Transverse colon (tissue), 4 donors: Measurements from ENCODE around the gene TCEA3. TPM values are rescaled to one million over a fixed set of nuclear protein-coding genes. Genes with fewer than 3 reads are reported as not detected.

ENCODE experiments used
- DNase-seq: peaks from one replicate; pipeline ENCODE4 v3.0.0-alpha.2; 2019
- H3K27ac ChIP-seq, 4 donors: fragments of 200-600 bp; sonication (generic); 2 replicates each; pipeline ENCODE4 v1.5.1; 2016 to 2018; ENCODE audit warnings: inconsistent platforms in 4 of 4
- H3K27me3 ChIP-seq: fragments of 200-600 bp; sonication (generic); 2 replicates; pipeline ENCODE4 v1.5.1; 2017; ENCODE audit warnings: inconsistent platforms
- H3K36me3 ChIP-seq, 4 donors: fragments of 200-600 bp; sonication (generic); 2 replicates each; pipeline ENCODE4 v1.5.1; 2017 to 2019; ENCODE audit warnings: inconsistent platforms in 4 of 4
- H3K4me1 ChIP-seq, 4 donors: fragments of 200-600 bp; sonication (generic); 2 replicates each; pipeline ENCODE4 v1.5.1; 2017 to 2020; ENCODE audit warnings: inconsistent platforms in 4 of 4
- H3K4me3 ChIP-seq, 4 donors: fragments of 200-600 bp; sonication (generic); 1 replicate in 1 of 4; 2 replicates in 3 of 4; pipeline versions ENCODE4 v1.5.1 to v1.6.1; 2017 to 2019; ENCODE audit warnings: inconsistent platforms in 4 of 4
- H3K9me3 ChIP-seq, 2 donors: fragments of 200-600 bp; sonication (generic); 2 replicates each; pipeline ENCODE4 v1.5.1; 2017 to 2019; ENCODE audit warnings: inconsistent platforms in 2 of 2
- EP300 ChIP-seq: sonication (generic); formaldehyde crosslinking; IDR thresholded peaks from one replicate; pipeline ENCODE4 v1.6.1; 2017; ENCODE audit warnings: antibody characterized with exemption, low read depth
- POLR2A ChIP-seq: fragments of 450-650 bp; IDR thresholded peaks from one replicate; pipeline ENCODE4 v1.6.1; 2016; ENCODE audit warnings: antibody characterized with exemption, mild to moderate bottlenecking, moderate library complexity
- POLR2AphosphoS5 ChIP-seq, 3 donors: sonication (generic); formaldehyde crosslinking; IDR thresholded peaks; one replicate each; pipeline ENCODE4 v1.6.1; 2016; ENCODE audit warnings: antibody characterized with exemption in 3 of 3
- WGBS, 2 donors: methylation state at CpG; one replicate each; pipeline ENCODE4 v1.1.5; 2018; ENCODE audit warnings: low coverage in 1 of 2; 5-methylcytosine and 5-hydroxymethylcytosine counted together
- in situ Hi-C, 4 donors: fragments of 200-750 bp; cut with MboI; loops; one replicate each; pipeline versions ENCODE4 v1.15.0 to v1.15.1; 2017; ENCODE audit warnings: low sequenced_read_pairs in 3 of 4, low pct_ligation_motif_present in 1 of 4, low pct_unique_long_range_greater_than_20kb in 1 of 4
- intact Hi-C: fragments of 100-400 bp; cut with DNase I; formaldehyde crosslinking; loops from one replicate; pipeline ENCODE4 v1.15.1; 2023; ENCODE audit warnings: low total_unique reads
- total RNA-seq, 4 donors: library from RNA; depleted of rRNA; stranded (reverse); fragments of >200 nt; gene quantifications; one replicate each; pipeline ENCODE4 v1.1.0, GENCODE V29; 2016
- TF ChIP-seq, protein P1 (sequence below), 5 experiments: fragments of 200-600 bp in 3 of 5; fragments of 450-650 bp in 2 of 5; sonication (generic) in 3 of 5; IDR thresholded peaks; 1 replicate in 2 of 5; 2 replicates in 3 of 5; pipeline ENCODE4 v1.5.1; 2016 to 2017; ENCODE audit warnings: antibody characterized with exemption in 5 of 5, inconsistent platforms in 3 of 5, mild to moderate bottlenecking in 2 of 5, moderate library complexity in 1 of 5

TCEA3 gene
- total RNA-seq, 4 donors from 2014 or later, result 137 to 761 (median 198) TPM

DNA sequence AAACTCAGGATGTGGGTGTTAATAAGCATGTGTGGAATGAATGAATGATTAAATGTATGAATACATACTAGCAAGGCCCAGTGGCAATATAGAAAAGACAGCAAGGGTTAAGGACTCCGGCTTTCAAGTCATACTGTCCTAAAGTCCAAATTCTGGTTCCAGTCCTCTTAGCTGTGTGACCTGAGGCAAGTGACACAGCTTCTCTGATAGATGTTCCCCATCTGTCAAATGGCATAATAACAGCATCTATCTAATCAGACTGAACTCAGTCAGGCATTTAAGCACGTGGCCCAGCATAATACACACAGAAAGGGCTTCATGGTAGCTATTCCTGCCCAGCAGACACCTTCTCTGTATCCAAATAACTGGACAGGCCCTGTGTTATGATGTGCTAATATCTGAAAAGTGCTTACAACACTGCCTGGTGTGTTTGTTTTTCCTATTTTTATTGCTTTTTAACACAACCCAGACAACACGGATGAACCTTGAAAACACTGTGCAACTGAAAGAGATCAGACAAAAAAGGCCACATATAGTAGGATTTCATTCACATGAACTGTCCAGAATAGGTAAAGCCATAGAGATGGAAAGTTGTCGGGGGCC is 47.0 kb upstream of the TCEA3 start:
- H3K27me3 ChIP-seq, result no peaks in the 10 kb centered on the region
- no peak overlapping the region for H3K4me3 ChIP-seq
- no peaks in the 10 kb centered on the region for H3K9me3 ChIP-seq
- no peaks in the 10 kb centered on the region for H3K36me3 ChIP-seq
- in situ Hi-C loops, result no loop called here
- TF ChIP-seq POLR2AphosphoS5 (IDR thresholded peaks at IDR 0.05) (no peak), EP300 (no peak), POLR2A (no peak)
- TF ChIP-seq, protein P1, sequence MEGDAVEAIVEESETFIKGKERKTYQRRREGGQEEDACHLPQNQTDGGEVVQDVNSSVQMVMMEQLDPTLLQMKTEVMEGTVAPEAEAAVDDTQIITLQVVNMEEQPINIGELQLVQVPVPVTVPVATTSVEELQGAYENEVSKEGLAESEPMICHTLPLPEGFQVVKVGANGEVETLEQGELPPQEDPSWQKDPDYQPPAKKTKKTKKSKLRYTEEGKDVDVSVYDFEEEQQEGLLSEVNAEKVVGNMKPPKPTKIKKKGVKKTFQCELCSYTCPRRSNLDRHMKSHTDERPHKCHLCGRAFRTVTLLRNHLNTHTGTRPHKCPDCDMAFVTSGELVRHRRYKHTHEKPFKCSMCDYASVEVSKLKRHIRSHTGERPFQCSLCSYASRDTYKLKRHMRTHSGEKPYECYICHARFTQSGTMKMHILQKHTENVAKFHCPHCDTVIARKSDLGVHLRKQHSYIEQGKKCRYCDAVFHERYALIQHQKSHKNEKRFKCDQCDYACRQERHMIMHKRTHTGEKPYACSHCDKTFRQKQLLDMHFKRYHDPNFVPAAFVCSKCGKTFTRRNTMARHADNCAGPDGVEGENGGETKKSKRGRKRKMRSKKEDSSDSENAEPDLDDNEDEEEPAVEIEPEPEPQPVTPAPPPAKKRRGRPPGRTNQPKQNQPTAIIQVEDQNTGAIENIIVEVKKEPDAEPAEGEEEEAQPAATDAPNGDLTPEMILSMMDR (IDR thresholded peaks at IDR 0.05), result no peak
- peaks cover 0 to 9% (median 4%) of the 10 kb centered on the region in 4 donors for H3K4me1 ChIP-seq
- DNase-seq, result no peak
- intact Hi-C loops, result no loop called here
- peak overlapping the region in 1 of 4 donors; percentile 25 for H3K27ac ChIP-seq
- 46 to 66% methylated on average over 2 to 4 of the region's 4 CpGs for WGBS, 2 donors

DNA sequence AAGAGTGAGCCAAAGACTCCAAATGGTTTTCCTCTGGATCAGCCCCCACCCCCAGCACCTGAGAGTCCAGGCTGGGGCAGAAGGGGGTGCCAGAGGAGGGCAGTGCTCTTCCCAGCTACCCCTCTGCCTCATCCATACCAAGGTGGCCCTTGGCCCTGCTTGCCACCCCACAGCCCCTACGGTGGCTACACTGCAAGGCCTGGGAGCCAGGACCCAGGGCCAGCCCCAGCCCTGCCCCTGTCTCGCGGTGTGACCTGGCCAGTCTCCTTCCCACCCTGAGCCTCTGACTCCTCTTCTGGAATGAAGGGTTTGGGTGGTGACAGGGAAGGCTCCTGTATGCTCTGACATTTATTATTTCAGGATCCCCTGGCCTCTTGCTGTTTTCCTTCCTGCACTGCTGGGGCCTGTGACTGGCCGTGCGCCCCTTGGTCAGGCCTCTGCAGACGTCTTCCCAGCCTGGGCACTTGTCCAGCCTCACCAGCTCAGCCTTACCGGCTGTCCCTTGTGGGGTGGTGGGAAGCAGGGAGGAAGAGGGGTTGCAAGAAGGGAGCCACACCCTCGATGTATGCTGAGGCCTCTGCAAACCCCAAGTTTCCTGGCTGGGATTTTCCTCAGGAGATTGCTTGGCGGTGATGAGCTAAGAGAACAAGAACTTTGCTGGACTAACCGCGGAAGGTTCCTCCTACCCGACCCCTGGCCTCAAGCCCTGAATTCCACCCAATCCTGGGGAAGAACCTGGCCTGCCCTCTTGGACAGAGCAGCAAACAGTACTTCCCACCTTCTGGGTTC is 45.9 kb upstream of the TCEA3 start:
- 76% methylated on average over 10 of the region's 12 CpGs; no CpG with 5 or more reads in 1 of the 2 donors for WGBS, 2 donors
- TF ChIP-seq EP300 (no peak), POLR2A (no peak), POLR2AphosphoS5 (IDR thresholded peaks at IDR 0.05) (no peak)
- TF ChIP-seq, protein P1 (IDR thresholded peaks at IDR 0.05), result no peak
- H3K4me3 ChIP-seq, result no peak overlapping the region
- no peak for DNase-seq
- peak overlapping the region in 2 of 4 donors; percentile 21 to 25 for H3K27ac ChIP-seq
- no peaks in the 10 kb centered on the region for H3K9me3 ChIP-seq
- no peaks in the 10 kb centered on the region for H3K27me3 ChIP-seq
- peaks cover 0 to 9% (median 4%) of the 10 kb centered on the region in 4 donors for H3K4me1 ChIP-seq
- in situ Hi-C loops, result no loop called here
- H3K36me3 ChIP-seq, result no peaks in the 10 kb centered on the region
- intact Hi-C loops, result no loop called here

DNA sequence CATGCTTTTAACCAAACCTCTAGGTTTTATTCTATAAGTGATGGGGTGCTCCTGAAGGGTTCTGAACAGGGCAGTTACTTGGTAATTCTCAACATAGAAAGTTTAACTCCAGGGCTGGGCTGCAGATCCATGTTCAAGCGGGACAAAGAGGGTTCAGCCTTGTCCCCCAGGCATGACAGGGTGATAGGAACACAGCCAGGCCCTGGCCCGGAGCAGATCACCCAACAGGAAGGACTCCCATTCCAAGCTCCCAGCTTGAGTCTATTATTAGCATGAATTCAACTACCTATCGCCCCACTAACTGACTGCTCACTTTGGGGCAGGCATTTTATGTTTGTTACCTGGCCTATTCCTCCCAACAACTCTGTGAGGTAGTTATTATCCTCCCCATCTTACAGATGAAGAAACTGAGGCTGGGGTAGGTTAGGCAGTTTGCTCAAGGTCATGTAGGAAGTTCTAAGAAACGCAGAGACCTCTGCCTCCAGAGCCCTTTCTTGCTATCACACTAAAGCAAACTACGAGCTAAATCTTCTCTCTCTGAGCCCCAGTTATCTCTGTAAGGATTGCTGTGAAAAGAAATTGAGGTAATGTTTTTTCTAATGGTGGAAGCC is 44.9 kb upstream of the TCEA3 start:
- WGBS, 2 donors, result 67% methylated on average over 5 of the region's 5 CpGs; no CpG with 5 or more reads in 1 of the 2 donors
- in situ Hi-C loops (no loop called here), intact Hi-C loops (no loop called here)
- Histone ChIP-seq H3K36me3 (no peaks in the 10 kb centered on the region), H3K9me3 (no peaks in the 10 kb centered on the region), H3K4me3 (no peak overlapping the region), H3K4me1 (peaks cover 0 to 9% (median 4%) of the 10 kb centered on the region in 4 donors), H3K27me3 (no peaks in the 10 kb centered on the region), H3K27ac (no peak overlapping the region)
- TF ChIP-seq EP300, result no peak
- no peak for TF ChIP-seq POLR2AphosphoS5 (IDR thresholded peaks at IDR 0.05)
- TF ChIP-seq POLR2A, result no peak
- TF ChIP-seq, protein P1 (IDR thresholded peaks at IDR 0.05), result no peak
- no peak for DNase-seq

DNA sequence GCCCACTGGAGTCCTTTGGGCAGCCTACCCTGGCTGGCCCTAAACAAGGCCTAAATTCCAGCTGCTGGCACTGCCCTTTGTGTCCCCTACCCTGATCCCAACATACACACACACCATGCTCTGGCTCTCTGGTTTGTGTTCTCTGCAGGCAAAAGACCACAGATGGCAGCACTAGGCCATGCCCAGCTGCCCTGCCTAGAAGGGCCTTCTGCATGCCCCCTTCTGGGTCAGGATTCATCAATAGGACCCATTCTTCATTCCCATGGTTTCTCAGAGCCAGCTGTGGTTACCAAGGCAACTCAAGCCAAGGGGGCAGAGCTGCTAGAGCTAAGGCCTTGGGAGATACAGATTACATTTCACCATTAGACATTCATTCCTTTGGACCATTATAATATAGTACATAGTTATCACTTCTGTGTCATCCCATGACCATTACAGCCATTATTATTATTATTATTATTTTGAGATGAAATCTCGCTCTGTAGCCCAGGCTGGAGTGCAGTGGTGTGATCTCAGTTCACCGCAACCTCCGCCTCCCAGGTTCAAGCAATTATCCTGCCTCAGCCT is 42.0 kb upstream of the TCEA3 start:
- Histone ChIP-seq H3K36me3 (no peaks in the 10 kb centered on the region), H3K27me3 (no peaks in the 10 kb centered on the region), H3K27ac (no peak overlapping the region), H3K4me3 (no peak overlapping the region), H3K9me3 (no peaks in the 10 kb centered on the region), H3K4me1 (peaks cover 0 to 9% (median under 1%) of the 10 kb centered on the region in 4 donors)
- TF ChIP-seq EP300 (no peak), POLR2AphosphoS5 (IDR thresholded peaks at IDR 0.05) (no peak)
- TF ChIP-seq, protein P1 (IDR thresholded peaks at IDR 0.05), result no peak
- intact Hi-C loops (no loop called here), in situ Hi-C loops (no loop called here)
- no peak for DNase-seq
- 95 to 100% methylated on average over 3 of the region's 3 CpGs for whole genome bisulfite sequencing, 2 donors
